ENCODE data around the gene EFNB3. TPM values are rescaled to one million over a fixed set of nuclear protein-coding genes. Genes with fewer than 3 reads are reported as not detected.

Gene EFNB3
- total RNA-seq: 0.72 and 1.5 TPM in 2 replicates

GRCh38 chr17:7704601-7705268 is at the start of gene EFNB3:
Gene EFNB3, plus strand, starts transcription at chr17:7705202. Its CDS starts 397 bp downstream, at chr17:7705599.

GRCh38 chr17:7687072-7687907 is 17.7 kb upstream of the EFNB3 start, which contains the start of gene TP53:
Gene TP53, minus strand, starts transcription at chr17:7687490. Its CDS starts 10,896 bp downstream, at chr17:7676594.

GRCh38 chr17:7687908-7688807 is 16.8 kb upstream of the EFNB3 start, which contains the start of gene WRAP53:
Gene WRAP53, plus strand, starts transcription at chr17:7688477. Its CDS starts 172 bp downstream, at chr17:7688649.

GRCh38 chr17:7716901-7717755 is 12.1 kb downstream of the EFNB3 start, which contains the start of gene DNAH2:
Gene DNAH2, plus strand, starts transcription at chr17:7717744. Its CDS starts 1,991 bp downstream, at chr17:7719735.

Other genes starting within 250 kb of the EFNB3 start
- gene ZBTB4, start 225.6 kb upstream of the EFNB3 start, total RNA-seq: 24.3 and 35.8 TPM in 2 replicates
- not detected in 2 replicates for gene SLC35G6, start 223.8 kb upstream of the EFNB3 start, total RNA-seq
- 75.7 and 125 TPM in 2 replicates for gene POLR2A, start 220.8 kb upstream of the EFNB3 start, total RNA-seq
- gene TNFSF12, start 156.1 kb upstream of the EFNB3 start, total RNA-seq: 10.2 and 10.7 TPM in 2 replicates
- gene TNFSF13, start 146.5 kb upstream of the EFNB3 start, total RNA-seq: 0.44 and 0.72 TPM in 2 replicates
- gene SENP3, start 143.3 kb upstream of the EFNB3 start, total RNA-seq: 56.9 and 109 TPM in 2 replicates
- gene CD68, start 125.6 kb upstream of the EFNB3 start, total RNA-seq: 16.9 and 20.6 TPM in 2 replicates
- 103 and 203 TPM in 2 replicates for gene MPDU1, start 121.3 kb upstream of the EFNB3 start, total RNA-seq
- 0.22 and 0.57 TPM in 2 replicates for gene SOX15, start 115.1 kb upstream of the EFNB3 start, total RNA-seq
- 40.0 and 60.8 TPM in 2 replicates for gene FXR2, start 90.3 kb upstream of the EFNB3 start, total RNA-seq
- gene SAT2, start 77.4 kb upstream of the EFNB3 start, total RNA-seq: 16.5 and 26.0 TPM in 2 replicates
- gene SHBG, start 75.1 kb upstream of the EFNB3 start, total RNA-seq: 1.8 TPM in 1 of 2 replicates, not detected in the other
- gene ATP1B2, start 54.3 kb upstream of the EFNB3 start, total RNA-seq: not detected in 2 replicates
- 56.4 and 82.5 TPM in 2 replicates for gene TP53, start 17.7 kb upstream of the EFNB3 start, total RNA-seq
- gene WRAP53, start 16.7 kb upstream of the EFNB3 start, total RNA-seq: 3.3 and 15.7 TPM in 2 replicates
- gene DNAH2, start 12.5 kb downstream of the EFNB3 start, total RNA-seq: 0.88 TPM in 1 of 2 replicates, not detected in the other
- gene KDM6B, start 129.0 kb downstream of the EFNB3 start, total RNA-seq: 7.2 and 8.0 TPM in 2 replicates
- gene TMEM88, start 149.9 kb downstream of the EFNB3 start, total RNA-seq: 1.4 and 10.7 TPM in 2 replicates
- gene NAA38, start 152.4 kb downstream of the EFNB3 start, total RNA-seq: 37.7 and 40.0 TPM in 2 replicates
- gene CYB5D1, start 152.8 kb downstream of the EFNB3 start, total RNA-seq: 6.1 and 8.0 TPM in 2 replicates
- gene CHD3, start 183.6 kb downstream of the EFNB3 start, total RNA-seq: 56.3 and 73.5 TPM in 2 replicates
- 1.1 and 6.2 TPM in 2 replicates for gene RNF227, start 211.1 kb downstream of the EFNB3 start, total RNA-seq
- 1.9 TPM in 1 of 2 replicates, not detected in the other for gene KCNAB3, start 224.7 kb downstream of the EFNB3 start, total RNA-seq
- 47.0 and 68.7 TPM in 2 replicates for gene TRAPPC1, start 226.7 kb downstream of the EFNB3 start, total RNA-seq
- 19.3 and 37.2 TPM in 2 replicates for gene CNTROB, start 227.0 kb downstream of the EFNB3 start, total RNA-seq

Measured in placental pericyte (primary cell).